HS-27A (cell line): ENCODE measurements around the gene ZFAND3.

Experiments used
- DNase-seq: peaks from one replicate; pipeline ENCODE4 v3.0.0-alpha.2; 2012; ENCODE audit warnings: low read depth, missing footprints

ZFAND3 gene

DNA sequence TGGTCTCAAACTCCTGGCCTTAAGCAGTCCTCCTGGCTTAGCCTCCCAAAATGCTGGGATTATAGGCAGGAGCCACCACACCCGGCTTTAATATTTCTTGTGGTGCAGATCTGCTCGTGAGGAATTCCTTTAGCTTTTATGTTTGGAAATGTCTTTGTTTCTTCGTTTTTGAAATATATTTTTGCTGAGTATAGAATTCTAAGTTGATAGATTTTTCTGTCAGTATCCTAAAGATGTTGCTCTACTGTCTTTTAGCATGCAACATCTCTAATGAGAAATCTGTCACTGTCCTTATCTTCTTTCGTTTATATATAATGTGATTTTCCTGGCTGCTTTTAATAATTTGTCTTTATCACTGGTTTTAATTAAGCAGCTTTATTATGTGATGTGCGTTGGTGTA, 75.1 kb downstream of the ZFAND3 start:
- no peak for DNase-seq

DNA sequence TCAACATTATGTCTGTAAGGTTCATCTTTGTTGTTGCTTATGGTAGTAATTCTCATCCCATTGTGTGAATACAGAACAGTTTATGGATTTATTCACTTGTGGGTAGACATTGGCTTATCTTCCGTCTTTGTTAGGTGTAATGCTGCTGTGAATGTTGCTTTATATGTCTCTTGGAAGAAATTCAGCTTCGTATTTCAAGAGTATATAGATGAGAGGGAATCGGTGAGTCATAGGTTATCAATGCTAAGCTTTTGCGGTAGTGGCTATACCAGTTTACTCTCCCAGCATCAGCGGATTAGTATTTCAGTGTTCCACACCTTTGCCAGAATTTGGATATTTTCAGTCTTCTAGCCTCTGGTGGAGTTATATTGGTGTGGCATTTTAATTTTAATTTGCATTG, 77.8 kb downstream of the ZFAND3 start:
- DNase-seq, result peak; percentile 62

DNA sequence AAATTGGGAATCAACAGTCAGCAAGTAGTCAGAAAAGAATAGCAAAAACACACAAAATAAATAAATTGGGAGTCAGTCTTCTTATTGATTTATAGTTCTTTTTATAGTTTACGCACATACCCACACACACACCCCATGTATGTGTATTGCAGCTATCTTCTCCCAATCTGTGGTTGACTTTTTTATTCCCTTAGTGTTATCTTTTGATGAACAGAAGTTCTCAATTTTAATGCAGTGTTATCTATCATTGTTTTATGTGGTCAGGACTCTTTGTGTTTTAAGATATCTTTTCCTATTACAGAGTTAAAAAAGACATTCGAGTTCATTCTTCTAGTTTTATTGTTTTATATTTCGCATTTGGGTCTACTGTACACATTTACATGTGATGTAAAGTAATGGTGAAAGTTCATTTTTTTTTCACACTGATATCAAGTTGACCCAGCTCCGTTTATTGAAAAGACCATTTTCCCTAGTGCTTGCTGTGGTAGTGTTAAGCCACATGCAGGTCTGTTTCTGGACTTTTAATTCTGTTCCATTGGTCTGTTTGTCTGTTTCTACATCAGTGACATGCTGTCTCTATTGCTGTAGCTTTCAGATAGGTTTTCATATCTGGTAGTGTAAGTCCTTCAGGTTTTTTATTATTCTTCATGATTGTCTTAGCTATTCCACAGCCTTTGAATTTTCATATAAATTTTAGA, 78.4 kb downstream of the ZFAND3 start:
- no peak for DNase-seq

DNA sequence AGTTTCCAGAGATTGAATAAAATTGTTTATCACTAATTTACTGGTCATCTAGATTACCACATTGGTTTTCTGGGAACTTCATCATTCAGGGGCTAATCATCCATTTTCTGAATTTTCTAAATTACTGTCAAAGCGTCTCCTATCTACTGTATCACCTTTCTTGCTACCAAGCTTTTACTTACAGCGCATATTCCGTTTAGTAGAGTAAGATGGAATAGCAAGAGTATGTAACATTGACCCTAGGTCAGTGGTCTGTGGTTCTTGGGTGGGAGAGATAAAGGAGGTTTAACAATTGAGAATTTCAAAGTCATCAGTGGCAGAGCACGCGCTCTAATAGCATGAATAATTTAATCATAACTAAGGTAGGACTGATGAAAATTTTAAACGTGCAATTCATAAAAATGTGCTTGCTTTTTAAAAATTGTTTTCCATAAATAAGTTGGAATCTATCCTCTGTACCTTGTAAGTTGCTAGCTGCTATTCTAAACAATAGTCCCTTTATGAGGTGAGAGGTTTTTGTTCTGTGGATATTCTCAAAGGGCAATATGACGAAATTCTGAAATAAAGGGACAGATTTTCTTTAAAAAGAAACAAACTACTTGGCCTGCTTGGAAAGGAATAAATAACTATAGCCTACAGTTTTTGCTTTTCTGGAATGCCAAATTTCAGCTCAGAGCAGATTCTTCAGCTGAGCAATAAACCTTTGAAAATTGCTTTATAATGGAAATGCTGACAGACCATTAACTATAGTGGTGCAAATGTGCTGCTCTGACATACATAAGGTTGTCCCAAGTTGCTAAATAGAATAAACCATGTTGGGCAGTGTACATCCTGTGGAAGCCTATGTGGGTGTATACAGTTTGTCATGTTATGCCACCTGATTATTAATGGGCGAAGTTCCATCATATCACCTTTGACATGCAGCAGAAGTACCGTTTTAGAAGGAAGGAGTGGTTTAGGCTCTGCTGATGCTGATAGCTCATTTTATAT, 84.1 kb downstream of the ZFAND3 start:
- no peak for DNase-seq

DNA sequence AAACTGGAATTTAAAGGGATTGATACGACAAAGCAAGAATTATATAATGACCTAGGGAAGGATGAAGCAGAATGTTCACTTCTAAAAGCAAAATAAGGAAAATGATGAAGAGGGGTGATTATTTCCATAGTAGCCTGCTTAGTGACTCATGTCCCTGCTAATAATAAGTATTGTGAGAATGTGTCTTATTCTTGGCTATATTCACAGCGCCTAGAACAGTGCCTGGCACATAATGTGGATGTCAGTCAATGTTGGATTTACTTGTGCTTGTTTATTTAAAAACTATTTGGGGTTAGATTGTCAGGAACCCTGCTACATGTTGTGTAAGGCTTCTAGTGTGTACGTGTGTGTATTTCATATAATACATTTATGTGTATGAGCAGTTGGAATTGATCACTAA, 85.1 kb downstream of the ZFAND3 start:
- DNase-seq, result no peak

DNA sequence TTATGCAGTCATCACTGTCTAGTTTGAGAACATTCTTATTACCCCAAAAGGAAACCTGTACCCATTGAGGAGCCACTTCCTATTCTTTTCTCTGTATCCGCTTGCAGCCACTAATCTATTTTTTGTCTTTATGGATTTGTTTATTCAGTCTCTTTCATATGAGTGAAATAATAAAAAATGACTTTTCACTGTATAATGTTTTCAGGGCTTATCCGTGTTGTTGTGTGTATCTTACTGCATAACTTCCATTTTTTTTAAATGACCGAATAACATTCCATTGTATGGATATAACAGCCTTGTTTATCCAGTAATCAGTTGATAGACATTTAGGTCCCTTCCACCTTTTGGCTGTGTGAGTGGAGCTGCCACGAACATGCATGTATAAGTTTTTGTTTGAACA, 86.6 kb downstream of the ZFAND3 start:
- peak; percentile 26 for DNase-seq

DNA sequence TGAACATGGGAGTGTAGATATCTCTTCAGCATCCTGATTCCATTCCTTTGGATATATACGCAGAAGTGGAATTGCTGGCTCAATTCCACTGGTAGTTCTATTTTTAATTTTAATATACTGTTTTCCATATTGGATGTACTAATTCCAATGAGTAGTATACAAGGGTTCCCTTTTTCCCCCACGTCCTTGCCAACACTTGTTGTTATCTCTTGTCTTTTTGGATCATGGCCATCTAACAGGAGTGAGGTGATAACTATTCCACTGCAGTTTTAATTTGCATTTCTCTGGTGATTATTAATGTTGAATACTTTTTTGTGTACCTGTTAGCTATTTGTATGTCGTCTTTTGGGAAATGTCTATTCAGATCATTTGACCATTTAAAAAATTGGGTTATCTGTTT, 91.5 kb downstream of the ZFAND3 start:
- DNase-seq, result no peak

DNA sequence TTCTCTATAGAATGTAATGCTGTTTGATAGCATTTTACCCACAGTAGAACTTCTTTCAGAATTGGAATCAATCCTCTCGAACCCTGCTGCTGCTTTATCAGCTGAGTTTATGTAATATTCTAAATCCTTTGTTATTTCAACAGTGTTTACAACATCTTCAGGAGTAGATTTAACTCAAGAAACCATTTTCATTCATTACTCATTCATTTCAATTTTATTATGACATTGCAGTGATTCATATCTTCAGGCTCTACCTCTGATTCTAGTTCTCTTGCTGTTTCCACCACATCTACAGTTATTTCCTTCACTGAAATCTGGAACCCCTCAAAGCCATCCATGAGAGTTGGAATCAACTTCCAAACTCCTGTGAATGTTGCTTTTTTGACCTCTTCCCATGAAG, 93.7 kb downstream of the ZFAND3 start:
- no peak for DNase-seq

DNA sequence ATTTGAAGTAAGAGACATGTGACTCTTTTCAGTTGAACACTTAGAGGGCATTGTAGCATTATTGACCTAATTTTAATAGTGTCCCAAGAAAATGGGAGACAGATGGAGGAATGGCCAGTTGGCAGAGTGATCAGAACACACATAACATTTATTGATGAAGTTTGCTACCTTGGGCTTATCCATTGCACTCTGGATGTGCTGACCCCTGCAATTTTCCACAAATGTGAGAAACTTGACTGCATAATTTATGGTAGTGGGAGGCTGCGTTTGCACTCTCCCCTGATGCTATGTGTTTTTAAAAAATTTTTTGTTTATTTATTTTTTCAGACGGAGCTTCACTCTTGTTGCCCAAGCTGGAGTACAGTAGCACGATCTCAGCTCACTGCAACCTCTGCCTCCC, 95.9 kb downstream of the ZFAND3 start:
- DNase-seq, result no peak

DNA sequence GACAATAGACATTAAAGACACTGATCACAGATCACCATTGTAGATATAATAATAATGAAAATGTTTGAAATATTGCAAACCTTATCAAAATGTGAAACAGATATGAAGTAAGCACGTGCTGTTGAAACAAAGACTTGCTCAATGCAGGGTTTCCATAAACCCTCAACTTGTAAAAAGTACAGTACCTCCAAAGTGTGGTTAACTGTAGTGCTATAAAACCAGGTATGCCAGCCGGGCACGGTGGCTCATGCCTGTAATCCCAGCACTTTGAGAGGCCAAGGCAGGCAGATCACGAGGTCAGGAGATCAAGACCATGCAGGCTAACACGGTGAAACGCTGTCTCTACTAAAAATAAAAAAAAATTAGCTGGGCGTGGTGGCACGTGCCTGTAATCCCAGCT, 96.6 kb downstream of the ZFAND3 start:
- no peak for DNase-seq

DNA sequence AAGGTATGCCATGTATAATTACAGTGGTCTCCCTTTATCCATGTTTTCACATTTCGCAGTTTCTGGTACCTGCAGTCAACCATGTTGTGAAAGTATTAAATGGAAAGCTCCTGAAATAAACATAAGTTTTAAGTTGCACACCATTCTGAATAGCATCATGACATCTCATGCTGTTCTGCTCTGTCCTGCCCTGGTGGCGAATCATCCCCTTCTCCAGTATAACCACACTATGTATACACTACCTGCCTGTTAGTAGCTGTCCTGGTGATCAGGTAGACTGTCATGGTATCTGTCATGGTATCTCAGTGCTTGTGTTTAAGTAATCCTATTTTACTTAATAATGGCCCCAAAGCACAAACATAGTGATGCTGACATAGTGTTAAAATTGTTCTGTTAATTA, 97.1 kb downstream of the ZFAND3 start:
- DNase-seq, result no peak

DNA sequence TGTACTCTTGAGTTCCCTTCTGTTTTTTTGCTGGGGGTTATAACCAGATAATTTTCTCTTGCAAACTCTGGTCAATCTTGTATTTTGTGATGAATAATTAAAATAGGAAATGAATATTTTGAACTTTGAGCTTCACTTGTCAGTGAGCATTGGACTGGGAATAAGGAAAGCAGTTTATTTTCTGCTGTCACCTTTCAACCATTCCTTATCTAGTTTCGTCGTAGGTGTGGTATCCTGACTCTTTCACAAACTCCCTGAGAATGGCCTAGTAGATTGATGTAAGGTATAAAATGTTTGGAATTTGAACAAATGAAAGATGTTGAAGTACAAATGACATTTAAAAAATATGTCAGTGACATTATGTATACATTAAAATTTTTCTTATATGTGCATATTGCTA, 98.0 kb downstream of the ZFAND3 start:
- DNase-seq, result no peak

DNA sequence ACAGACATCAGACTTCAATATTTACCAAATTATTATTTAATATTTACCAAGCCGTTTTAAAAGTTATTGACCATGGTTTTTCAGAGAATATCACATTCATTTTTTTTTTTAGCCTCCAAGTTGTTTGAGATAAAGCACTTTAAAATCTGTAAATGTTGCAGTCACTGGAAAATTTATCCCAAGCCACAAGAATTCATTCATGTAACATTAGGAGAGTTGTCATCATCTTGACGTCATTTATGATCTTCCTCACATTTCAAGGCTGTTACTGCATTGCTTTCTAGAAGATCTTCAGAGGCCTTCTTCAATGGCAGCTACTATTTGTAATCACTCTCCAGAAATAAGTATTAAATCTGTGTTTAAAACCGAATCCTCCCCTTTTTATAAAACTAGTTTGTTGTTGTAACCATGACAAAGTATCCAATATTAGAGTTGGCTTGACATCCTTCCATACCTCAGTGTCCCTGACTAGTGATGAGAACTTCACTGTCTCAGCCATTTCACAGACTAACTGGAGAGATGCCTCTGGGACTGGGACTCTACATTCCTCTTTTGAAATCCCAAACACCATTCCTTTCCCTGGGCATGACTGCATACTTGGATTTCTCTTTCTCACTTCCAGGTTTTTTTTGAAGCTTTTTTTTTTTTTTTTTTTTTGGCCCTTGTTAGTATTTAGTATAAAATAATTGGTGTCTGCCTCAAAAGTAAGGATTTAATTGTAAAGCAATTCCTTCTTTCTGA, 100.1 kb downstream of the ZFAND3 start:
- peak; percentile 53 for DNase-seq

DNA sequence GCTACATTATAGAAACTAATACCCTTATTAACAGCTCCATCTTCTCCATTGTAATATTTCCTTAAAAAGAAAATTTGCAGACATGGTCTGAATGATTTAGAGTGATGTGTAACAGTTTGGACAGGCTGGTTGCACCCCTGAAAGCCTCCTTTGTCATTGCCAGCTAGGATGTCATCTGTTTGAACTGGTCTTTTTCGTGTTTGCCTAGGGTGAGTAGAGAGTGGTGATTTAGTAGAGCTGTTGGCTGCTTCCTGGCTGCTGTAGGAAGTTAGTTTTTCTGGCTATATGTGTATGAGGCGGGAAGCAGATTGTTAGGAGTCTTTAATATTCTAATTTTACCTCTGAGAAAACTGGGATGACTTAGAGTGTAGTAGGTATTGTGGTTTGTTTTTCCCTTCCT, 101.1 kb downstream of the ZFAND3 start:
- DNase-seq, result no peak

DNA sequence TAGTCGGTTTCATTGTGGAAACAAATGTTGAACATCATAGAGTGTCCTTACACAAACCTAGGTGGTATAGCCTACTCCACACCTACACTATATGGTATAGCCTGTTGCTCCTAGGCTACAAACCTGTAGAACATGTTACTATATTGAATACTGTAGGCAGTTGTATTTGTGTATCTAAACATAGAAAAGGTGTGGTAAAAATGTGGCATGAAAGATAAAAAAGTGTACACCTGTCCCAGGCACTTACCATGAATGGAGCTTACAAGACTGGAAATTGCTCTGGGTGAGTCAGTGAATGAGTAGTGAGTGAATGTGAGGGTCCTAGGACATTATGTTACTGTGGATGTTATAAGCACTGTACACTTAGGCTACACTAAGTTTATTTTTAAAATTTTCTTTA, 103.0 kb downstream of the ZFAND3 start:
- DNase-seq, result no peak

DNA sequence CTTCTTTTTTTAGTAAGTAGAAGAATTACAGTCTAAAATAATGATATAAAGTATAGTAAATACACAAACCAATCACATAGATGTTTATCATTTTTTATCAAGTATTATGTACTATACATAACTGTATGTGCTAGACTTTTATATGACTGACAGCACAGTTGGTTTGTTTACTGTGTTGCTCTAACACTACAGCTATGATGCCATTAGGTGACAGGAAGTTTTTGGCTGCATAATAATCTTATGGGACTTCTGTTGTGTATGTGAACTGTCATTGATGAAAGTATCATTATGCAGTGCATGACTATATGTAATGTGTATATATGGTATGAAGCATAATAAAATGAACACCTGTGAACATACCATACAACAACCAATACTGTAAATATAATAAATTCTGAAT, 104.0 kb downstream of the ZFAND3 start:
- DNase-seq, result no peak

DNA sequence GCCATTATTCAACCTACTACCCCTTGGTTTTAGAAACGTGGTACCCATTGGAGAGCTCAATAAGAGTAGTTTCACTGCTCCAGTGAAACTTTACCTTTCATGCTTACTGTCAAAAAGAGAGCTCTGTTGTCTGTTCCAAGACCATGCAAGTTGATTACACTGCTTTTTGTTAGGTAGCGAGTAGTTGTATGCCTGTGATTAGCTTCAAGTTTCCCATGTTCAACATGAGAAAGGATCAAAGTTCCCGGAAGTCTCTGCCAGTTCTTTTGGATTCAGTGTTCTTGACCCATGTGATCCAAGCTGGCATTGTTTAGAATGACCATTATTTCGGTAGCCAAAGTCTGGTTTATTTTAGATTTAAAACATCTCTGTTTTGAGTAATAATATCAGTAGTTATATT, 107.1 kb downstream of the ZFAND3 start:
- no peak for DNase-seq

DNA sequence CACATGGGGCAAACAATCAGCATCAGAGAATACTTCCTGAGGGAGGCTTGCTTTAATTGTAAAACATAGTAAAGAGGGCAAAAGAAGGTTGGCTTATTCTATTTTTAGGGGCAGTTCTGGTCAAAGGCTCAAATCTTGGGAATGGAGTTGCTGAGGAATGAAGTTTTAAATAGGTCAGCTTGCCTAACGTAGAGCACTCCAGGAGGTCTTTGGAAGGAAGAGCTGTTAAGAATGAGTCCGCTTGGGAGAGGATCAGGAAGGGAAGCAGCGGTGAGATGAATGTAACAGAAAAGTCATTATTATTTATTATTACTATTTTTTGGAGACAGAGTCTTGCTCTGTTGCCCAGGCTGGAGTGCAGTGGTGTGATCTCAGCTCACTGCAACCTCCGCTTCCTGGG, 108.7 kb downstream of the ZFAND3 start:
- no peak for DNase-seq

DNA sequence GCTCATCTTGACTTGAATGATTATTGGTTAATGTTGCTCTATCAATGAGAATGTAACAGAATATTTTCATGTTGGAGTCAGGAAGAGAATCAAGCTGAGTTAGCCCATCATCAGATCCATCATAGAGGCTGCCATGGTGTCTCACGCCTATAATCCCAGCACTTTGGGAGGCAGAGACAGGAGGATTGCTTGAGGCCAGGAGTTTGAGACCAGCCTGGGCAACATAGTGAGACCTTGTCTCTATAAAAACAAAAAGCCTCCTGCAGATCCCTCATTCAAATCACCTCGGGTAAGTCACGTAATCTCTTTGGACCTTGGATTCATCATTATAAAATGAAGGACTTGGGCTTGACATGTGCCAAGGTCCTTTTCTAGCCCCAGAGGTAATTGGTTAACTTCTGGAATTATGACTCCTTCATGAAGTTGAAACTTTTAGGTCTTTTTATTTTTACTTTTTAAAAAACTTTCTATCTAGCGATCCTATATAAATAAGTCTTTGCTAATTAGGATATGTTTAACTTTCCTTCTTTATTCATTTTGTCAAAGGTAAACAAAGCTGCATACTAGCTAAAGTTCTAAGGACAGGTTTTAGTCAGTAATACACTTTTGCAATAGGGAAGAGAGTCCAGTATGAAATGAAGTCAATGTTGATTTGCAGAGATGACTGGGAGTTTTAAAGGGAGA, 110.9 kb downstream of the ZFAND3 start:
- DNase-seq, result no peak

DNA sequence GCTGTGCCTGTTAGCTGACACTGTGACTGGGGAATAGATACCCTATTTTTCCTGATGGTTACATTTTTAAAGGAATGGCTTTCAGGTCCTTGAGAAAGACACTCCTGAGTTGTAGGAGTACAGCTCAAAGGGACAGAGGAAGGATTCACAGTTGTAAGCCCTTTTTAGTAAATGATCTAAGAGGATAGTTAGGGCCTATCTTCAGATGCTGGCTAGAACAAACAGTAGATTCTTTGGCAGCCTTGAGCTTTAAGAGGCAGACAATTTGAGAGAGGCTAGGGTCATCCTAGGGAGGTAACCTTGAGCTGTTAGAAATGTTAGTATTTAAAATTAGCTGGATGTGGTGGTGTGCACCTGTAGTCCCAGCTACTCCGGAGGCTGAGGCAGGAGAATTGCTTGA, 111.5 kb downstream of the ZFAND3 start:
- no peak for DNase-seq

DNA sequence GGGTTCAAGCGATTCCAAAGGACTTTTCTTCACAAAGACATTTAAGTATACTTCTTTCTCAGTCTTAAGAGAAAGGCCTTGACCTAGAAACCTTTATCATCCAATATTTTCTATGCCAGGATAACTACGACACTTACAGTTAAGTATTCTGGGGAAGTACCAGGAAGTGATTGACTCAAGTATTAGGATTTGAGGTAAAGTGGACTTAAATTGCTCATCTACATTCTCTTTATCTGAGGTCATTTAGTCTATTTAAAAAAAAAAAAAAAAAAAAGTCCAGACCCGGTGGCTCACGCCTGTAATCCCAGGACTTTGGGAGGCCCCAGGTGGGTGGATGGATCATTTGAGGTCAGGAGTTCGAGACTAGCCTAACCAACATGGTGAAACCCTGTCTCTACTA, 114.7 kb downstream of the ZFAND3 start:
- no peak for DNase-seq

DNA sequence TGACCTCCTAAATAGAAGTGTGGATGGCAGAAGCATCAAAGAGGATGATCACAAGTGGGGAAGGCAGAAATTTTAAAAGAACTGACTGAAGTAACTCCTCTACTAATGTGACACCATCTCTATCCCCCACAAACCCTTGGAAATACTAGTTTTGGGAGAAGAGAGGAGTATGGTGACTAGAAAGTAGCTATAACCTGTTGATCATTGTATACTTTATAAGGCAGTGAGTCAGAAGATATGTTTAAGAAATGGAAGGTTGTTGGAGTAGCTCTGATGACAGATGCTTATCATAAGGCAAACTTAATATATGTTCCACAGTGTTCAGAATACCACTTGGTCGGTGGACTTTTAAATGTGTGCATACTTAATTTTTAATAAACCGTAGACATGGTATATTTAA, 116.6 kb downstream of the ZFAND3 start:
- no peak for DNase-seq
